ENCODE measurements around the gene PIK3C2B.
A peak's percentile ranks its signal among the peaks of the same experiment; 100 is the strongest.
"Not testable (repeated sequence)": the region's sequence is repeated elsewhere in the genome, so short reads cannot be mapped to it uniquely, and the experiment has no call there.

PIK3C2B gene, protein sequence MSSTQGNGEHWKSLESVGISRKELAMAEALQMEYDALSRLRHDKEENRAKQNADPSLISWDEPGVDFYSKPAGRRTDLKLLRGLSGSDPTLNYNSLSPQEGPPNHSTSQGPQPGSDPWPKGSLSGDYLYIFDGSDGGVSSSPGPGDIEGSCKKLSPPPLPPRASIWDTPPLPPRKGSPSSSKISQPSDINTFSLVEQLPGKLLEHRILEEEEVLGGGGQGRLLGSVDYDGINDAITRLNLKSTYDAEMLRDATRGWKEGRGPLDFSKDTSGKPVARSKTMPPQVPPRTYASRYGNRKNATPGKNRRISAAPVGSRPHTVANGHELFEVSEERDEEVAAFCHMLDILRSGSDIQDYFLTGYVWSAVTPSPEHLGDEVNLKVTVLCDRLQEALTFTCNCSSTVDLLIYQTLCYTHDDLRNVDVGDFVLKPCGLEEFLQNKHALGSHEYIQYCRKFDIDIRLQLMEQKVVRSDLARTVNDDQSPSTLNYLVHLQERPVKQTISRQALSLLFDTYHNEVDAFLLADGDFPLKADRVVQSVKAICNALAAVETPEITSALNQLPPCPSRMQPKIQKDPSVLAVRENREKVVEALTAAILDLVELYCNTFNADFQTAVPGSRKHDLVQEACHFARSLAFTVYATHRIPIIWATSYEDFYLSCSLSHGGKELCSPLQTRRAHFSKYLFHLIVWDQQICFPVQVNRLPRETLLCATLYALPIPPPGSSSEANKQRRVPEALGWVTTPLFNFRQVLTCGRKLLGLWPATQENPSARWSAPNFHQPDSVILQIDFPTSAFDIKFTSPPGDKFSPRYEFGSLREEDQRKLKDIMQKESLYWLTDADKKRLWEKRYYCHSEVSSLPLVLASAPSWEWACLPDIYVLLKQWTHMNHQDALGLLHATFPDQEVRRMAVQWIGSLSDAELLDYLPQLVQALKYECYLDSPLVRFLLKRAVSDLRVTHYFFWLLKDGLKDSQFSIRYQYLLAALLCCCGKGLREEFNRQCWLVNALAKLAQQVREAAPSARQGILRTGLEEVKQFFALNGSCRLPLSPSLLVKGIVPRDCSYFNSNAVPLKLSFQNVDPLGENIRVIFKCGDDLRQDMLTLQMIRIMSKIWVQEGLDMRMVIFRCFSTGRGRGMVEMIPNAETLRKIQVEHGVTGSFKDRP (N-terminal part only)

GRCh38 chr1:204494281-204495077 is at the start of gene PIK3C2B:
TSS of gene PIK3C2B (minus strand) at chr1:204494805. CDS start at chr1:204469802, 25,003 bp downstream.
- peaks cover 59% of the 10 kb centered on the region for H3K4me1 Mint-ChIP-seq
- H3K4me3 Mint-ChIP-seq: peak within 1 kb of the TSS; percentile 88
- H3K27me3 Mint-ChIP-seq: no peaks in the 10 kb centered on the region
- peak within 1 kb of the TSS; percentile 89 for H3K27ac Mint-ChIP-seq
- peak; percentile 75 for DNase-seq
- no peaks in the 10 kb centered on the region for H3K36me3 Mint-ChIP-seq (ENCODE audit: low read depth)
- peak; percentile 82 for ATAC-seq
- no peaks in the 10 kb centered on the region for H3K9me3 Mint-ChIP-seq

DNA sequence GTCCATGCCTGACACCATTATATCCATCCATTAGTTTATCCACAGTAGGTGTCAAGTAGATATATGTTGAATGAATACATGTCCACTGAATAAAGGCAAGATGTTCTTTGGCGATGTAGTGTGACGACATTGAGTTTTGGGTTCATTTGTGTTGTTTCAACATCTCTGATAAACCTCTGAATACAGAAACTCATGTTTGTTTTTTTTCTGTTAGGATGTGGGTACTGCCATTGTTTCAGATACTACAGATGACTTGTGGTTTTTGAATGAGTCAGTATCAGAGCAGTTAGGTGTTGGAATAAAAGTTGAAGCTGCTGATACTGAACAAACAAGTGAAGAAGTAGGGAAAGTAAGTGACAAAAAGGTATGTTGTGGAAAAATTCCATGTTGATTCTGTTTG is 49.7 kb upstream of the PIK3C2B start:
- Mint-ChIP-seq H3K27me3 (no peaks in the 10 kb centered on the region), H3K4me3 (no peak overlapping the region), H3K36me3 (ENCODE audit: low read depth) (peaks cover 82% of the 10 kb centered on the region), H3K4me1 (peaks cover 42% of the 10 kb centered on the region), H3K9me3 (no peaks in the 10 kb centered on the region), H3K27ac (peak overlapping the region; percentile 72)
- no peak for DNase-seq
- peak; percentile 95 for ATAC-seq

- H3K27me3 Mint-ChIP-seq: no peaks in the 10 kb centered on the region
- peaks cover 72% of the 10 kb centered on the region for H3K36me3 Mint-ChIP-seq (ENCODE audit: low read depth)
- H3K9me3 Mint-ChIP-seq: no peaks in the 10 kb centered on the region
- DNase-seq: no peak
- H3K4me1 Mint-ChIP-seq: peaks cover 39% of the 10 kb centered on the region
- H3K27ac Mint-ChIP-seq: no peak overlapping the region
- ATAC-seq: no peak
- no peak overlapping the region for H3K4me3 Mint-ChIP-seq
These were observed 47.0 kb upstream of the PIK3C2B start for GRCh38 chr1:204541626-204542025.

- Mint-ChIP-seq H3K27ac (peak overlapping the region; percentile 1), H3K4me1 (peaks cover 4% of the 10 kb centered on the region), H3K4me3 (no peak overlapping the region), H3K27me3 (no peaks in the 10 kb centered on the region), H3K36me3 (ENCODE audit: low read depth) (peaks cover 47% of the 10 kb centered on the region), H3K9me3 (no peaks in the 10 kb centered on the region)
- DNase-seq: no peak
- ATAC-seq: no peak
These were observed 38.2 kb upstream of the PIK3C2B start for GRCh38 chr1:204532832-204533231.

- H3K27ac Mint-ChIP-seq: peak overlapping the region; percentile 24
- H3K4me1 Mint-ChIP-seq: peaks cover 5% of the 10 kb centered on the region
- H3K27me3 Mint-ChIP-seq: no peaks in the 10 kb centered on the region
- peaks cover 49% of the 10 kb centered on the region for H3K36me3 Mint-ChIP-seq (ENCODE audit: low read depth)
- DNase-seq: no peak
- H3K9me3 Mint-ChIP-seq: no peaks in the 10 kb centered on the region
- no peak overlapping the region for H3K4me3 Mint-ChIP-seq
- peak; percentile 43 for ATAC-seq
These were observed 36.3 kb upstream of the PIK3C2B start for GRCh38 chr1:204530932-204531331.

DNA sequence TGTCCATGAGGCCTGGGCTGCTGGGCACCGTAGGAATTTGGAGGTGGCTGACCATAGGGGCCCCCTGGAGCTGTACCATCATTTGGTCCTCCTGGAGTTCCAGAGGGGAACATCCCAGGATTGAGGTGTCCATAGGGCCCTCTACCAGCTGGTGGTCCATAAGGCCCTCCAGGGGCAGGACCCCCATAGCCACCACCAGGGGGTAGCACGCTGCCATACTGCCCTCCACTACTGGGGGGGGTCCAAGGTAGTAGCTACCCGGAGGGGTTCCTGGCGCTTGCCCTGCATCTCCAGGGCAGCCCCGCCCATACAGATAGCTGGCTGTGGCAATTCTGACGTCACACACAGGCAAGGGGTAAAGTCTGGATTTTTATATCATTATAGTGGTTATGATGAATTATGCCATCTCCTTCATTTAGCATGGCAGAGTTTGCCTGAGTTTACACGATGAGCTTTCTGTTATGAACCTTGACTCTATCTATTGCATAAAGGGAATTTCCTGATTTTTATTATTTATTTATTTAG is 34.8 kb upstream of the PIK3C2B start:
- Mint-ChIP-seq H3K4me1 (peaks cover 18% of the 10 kb centered on the region), H3K9me3 (no peaks in the 10 kb centered on the region), H3K27me3 (no peaks in the 10 kb centered on the region), H3K4me3 (no peak overlapping the region), H3K36me3 (ENCODE audit: low read depth) (peaks cover 54% of the 10 kb centered on the region), H3K27ac (no peak overlapping the region)
- DNase-seq: no peak
- no peak for ATAC-seq

GRCh38 chr1:204528677-204529076 is 34.1 kb upstream of the PIK3C2B start:
- Mint-ChIP-seq H3K27ac (no peak overlapping the region), H3K4me3 (no peak overlapping the region), H3K4me1 (peaks cover 26% of the 10 kb centered on the region), H3K27me3 (no peaks in the 10 kb centered on the region), H3K36me3 (ENCODE audit: low read depth) (peaks cover 56% of the 10 kb centered on the region), H3K9me3 (peaks cover 4% of the 10 kb centered on the region)
- DNase-seq: no peak
- ATAC-seq: no peak

GRCh38 chr1:204528241-204528640 is 33.6 kb upstream of the PIK3C2B start:
- ATAC-seq: no peak
- Mint-ChIP-seq H3K27me3 (no peaks in the 10 kb centered on the region), H3K36me3 (ENCODE audit: low read depth) (peaks cover 60% of the 10 kb centered on the region), H3K4me3 (no peak overlapping the region), H3K4me1 (peaks cover 29% of the 10 kb centered on the region), H3K9me3 (peaks cover 7% of the 10 kb centered on the region), H3K27ac (no peak overlapping the region)
- DNase-seq: no peak

DNA sequence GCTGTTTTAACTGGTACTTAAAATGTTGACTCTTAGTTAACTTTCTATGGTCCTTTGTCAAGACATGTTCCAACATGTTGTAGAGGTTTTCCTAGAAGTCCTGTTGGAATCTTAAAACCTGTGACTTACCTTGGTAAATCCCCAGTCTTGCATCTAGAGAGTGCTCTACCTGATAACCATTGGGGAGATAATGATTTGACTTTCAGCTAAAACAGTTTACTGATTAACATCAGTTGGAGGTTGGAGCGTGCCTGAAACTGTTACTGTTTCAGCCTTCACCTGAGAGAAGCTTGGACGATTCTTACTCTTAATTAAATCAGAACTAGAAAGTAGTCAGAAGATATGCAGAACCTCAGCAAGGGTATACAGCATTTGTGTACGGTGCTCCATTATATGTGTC is 30.4 kb upstream of the PIK3C2B start:
- peak overlapping the region; percentile 61 for H3K27ac Mint-ChIP-seq
- H3K4me3 Mint-ChIP-seq: no peak overlapping the region
- DNase-seq (no peak), ATAC-seq (no peak)
- H3K9me3 Mint-ChIP-seq: peaks cover 16% of the 10 kb centered on the region
- peaks cover 51% of the 10 kb centered on the region for H3K4me1 Mint-ChIP-seq
- peaks cover 58% of the 10 kb centered on the region for H3K36me3 Mint-ChIP-seq (ENCODE audit: low read depth)
- H3K27me3 Mint-ChIP-seq: no peaks in the 10 kb centered on the region

- ATAC-seq (peak; percentile 45), DNase-seq (no peak)
- no peaks in the 10 kb centered on the region for H3K27me3 Mint-ChIP-seq
- peaks cover 63% of the 10 kb centered on the region for H3K4me1 Mint-ChIP-seq
- peaks cover 16% of the 10 kb centered on the region for H3K9me3 Mint-ChIP-seq
- H3K27ac Mint-ChIP-seq: peak overlapping the region; percentile 69
- H3K4me3 Mint-ChIP-seq: peak overlapping the region; percentile 33
- H3K36me3 Mint-ChIP-seq (ENCODE audit: low read depth): peaks cover 64% of the 10 kb centered on the region
These were observed 29.1 kb upstream of the PIK3C2B start for GRCh38 chr1:204523605-204524215.

DNA sequence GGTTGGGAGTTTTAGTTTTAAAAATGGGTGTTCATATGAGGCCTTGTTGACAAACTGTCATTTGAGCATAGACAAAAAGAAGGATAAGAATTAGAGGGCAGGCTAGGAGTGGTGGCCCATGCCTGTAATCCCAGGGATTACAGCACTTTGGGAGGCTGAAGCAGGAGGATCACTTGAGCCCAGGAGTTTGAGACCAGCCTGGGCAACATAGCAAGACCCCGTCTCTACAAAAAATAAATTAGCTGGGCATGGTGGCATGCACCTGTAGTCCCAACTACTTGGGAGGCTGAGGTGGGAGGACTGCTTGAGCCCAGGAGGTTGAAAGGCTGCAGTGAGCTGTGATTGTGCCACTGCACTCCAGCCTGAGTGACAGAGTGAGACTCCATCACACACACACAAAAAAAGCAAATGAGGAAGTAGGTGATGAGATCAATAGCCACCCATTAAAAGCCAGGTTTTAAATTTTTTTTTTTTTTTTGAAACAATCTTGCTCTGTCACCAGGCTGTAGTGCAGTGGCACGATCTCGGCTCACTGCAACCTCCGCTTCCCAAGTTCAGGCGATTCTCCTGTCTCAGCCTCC is 27.4 kb upstream of the PIK3C2B start:
- H3K27me3 Mint-ChIP-seq, DNase-seq, ATAC-seq, H3K4me3 Mint-ChIP-seq: not testable (repeated sequence)
- H3K36me3 Mint-ChIP-seq (ENCODE audit: low read depth): peaks cover 65% of the 10 kb centered on the region
- H3K4me1 Mint-ChIP-seq: peaks cover 79% of the 10 kb centered on the region
- peak overlapping the region; percentile 25 for H3K27ac Mint-ChIP-seq
- H3K9me3 Mint-ChIP-seq: peaks cover 16% of the 10 kb centered on the region

DNA sequence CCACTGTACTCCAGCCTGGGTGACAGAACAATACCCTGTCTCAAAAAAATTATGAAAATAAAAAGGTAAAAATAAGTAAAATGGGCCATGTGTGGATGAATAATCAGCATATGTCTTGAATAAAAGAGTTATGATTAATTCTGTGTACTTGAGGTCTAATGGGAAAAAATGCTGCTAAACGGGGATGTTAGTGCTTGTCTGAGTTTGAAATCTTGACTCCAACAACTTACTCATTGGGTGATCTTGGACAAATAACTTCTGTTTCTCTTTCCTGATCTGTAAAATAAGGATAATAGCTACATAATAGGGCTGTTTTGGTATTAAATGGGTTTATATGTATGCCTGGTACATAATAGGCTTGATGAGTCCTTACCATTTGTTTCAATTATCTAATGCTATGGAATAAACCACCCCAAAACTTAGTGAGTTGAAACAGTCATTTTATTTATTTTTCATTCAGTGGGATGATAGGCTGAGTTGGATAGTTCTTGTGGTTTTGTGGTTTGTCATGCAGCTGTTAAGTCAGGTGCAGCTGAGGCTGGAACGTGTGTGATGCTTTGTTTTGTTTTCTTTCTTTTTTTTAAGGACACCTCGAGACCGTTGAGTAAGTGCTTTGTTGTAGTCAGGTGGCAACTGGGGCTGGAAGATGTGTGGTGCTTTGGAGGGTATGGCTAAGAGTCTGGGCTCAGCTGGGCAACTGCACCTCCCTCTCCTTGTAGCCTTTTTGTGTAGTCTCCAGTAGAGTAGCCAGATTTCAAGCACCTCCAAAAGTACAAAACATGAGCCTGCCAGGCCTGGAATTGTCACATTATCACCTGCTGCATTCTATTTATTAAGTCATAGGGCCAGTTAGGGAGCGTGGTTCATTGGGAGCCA is 26.5 kb upstream of the PIK3C2B start:
- H3K27me3 Mint-ChIP-seq: no peaks in the 10 kb centered on the region
- peak overlapping the region; percentile 50 for H3K4me3 Mint-ChIP-seq
- DNase-seq (peak; percentile 39), ATAC-seq (peak; percentile 45)
- H3K4me1 Mint-ChIP-seq: peaks cover 84% of the 10 kb centered on the region
- H3K27ac Mint-ChIP-seq: peak overlapping the region; percentile 68
- peaks cover 16% of the 10 kb centered on the region for H3K9me3 Mint-ChIP-seq
- H3K36me3 Mint-ChIP-seq (ENCODE audit: low read depth): peaks cover 58% of the 10 kb centered on the region
